CD4-positive, CD25-positive, alpha-beta regulatory T cell (primary cell): ENCODE data around the gene OR2A14. TPM values are rescaled to one million over a fixed set of nuclear protein-coding genes. Genes with fewer than 3 reads are reported as not detected.
"Not testable (repeated sequence)": the region's sequence is repeated elsewhere in the genome, so short reads cannot be mapped to it uniquely, and the experiment has no call there.

Source experiments
- ATAC-seq, 2 donors: fragments of 150-1000 bp; cut with Tn5 transposase; one replicate each; pipeline ENCODE4 v1.10.0; 2021; ENCODE audit warnings: low read depth in 2 of 2, moderate number of reproducible peaks in 2 of 2, moderate library complexity in 1 of 2
- DNase-seq, 3 donors: peaks; one replicate each; pipeline versions ENCODE4 v3.0.0 to v3.0.0-alpha.2; 2012 to 2022; ENCODE audit warnings: mixed read lengths in 1 of 3
- H3K27ac ChIP-seq: one replicate; pipeline ENCODE4 v1.7.0; 2013; ENCODE audit warnings: mild to moderate bottlenecking, low read length; ENCODE audit not compliant: insufficient read depth, poor library complexity, severe bottlenecking
- H3K27me3 ChIP-seq: one replicate; pipeline ENCODE4 v1.7.0; 2013; ENCODE audit warnings: low read length; ENCODE audit not compliant: control insufficient read depth, insufficient read depth
- H3K36me3 ChIP-seq: one replicate; pipeline ENCODE4 v1.7.0; 2013; ENCODE audit warnings: mild to moderate bottlenecking, low read length, moderate library complexity; ENCODE audit not compliant: control insufficient read depth, insufficient read depth
- H3K4me1 ChIP-seq: 2 replicates; pipeline ENCODE4 v1.7.0; 2013; ENCODE audit warnings: mild to moderate bottlenecking, low read length; ENCODE audit not compliant: insufficient read depth, control insufficient read depth, poor library complexity, severe bottlenecking
- H3K4me3 ChIP-seq: one replicate; pipeline ENCODE4 v1.7.0; 2013; ENCODE audit warnings: low read depth, mild to moderate bottlenecking, low read length, moderate library complexity
- H3K9me3 ChIP-seq, 2 experiments: 1 replicate in 1 of 2; 2 replicates in 1 of 2; pipeline ENCODE4 v1.7.0; 2013; ENCODE audit warnings: low read length in 2 of 2, mild to moderate bottlenecking in 1 of 2, moderate library complexity in 1 of 2; ENCODE audit not compliant: control insufficient read depth in 2 of 2
- H3K27ac Mint-ChIP-seq, 3 donors: one replicate each; pipeline ENCODE4 v1.8.0; 2020 to 2022; ENCODE audit warnings: mild to moderate bottlenecking in 3 of 3, mixed read lengths in 3 of 3, moderate library complexity in 2 of 3
- H3K27me3 Mint-ChIP-seq: one replicate; pipeline ENCODE4 v1.8.0; 2022; ENCODE audit warnings: mild to moderate bottlenecking, mixed read lengths
- H3K36me3 Mint-ChIP-seq: one replicate; pipeline ENCODE4 v1.8.0; 2020; ENCODE audit warnings: mixed read lengths
- H3K4me1 Mint-ChIP-seq, 4 donors: one replicate each; pipeline ENCODE4 v1.8.0; 2020 to 2022; ENCODE audit warnings: mixed read lengths in 4 of 4, mild to moderate bottlenecking in 1 of 4
- H3K4me3 Mint-ChIP-seq, 4 donors: one replicate each; pipeline ENCODE4 v1.8.0; 2020 to 2022; ENCODE audit warnings: mild to moderate bottlenecking in 4 of 4, mixed read lengths in 4 of 4, moderate library complexity in 3 of 4
- H3K9me3 Mint-ChIP-seq, 7 donors: one replicate each; pipeline ENCODE4 v1.8.0; 2020 to 2022; ENCODE audit warnings: mixed read lengths in 7 of 7, mild to moderate bottlenecking in 3 of 7, moderate library complexity in 2 of 7
- polyA plus RNA-seq, 4 donors: library from polyadenylated mRNA; unstranded; fragments of 300-500 nt; fragmentation: Illumina TruSeq; gene quantifications; one replicate each; pipeline ENCODE4 v1.2.3, GENCODE V29; 2021
- total RNA-seq: library from RNA; stranded (reverse); gene quantifications from one replicate; pipeline ENCODE4 v1.2.3, GENCODE V29; 2022

Gene OR2A14
- total and polyA plus RNA-seq, 5 donors from 2014 or later: not detected

DNA sequence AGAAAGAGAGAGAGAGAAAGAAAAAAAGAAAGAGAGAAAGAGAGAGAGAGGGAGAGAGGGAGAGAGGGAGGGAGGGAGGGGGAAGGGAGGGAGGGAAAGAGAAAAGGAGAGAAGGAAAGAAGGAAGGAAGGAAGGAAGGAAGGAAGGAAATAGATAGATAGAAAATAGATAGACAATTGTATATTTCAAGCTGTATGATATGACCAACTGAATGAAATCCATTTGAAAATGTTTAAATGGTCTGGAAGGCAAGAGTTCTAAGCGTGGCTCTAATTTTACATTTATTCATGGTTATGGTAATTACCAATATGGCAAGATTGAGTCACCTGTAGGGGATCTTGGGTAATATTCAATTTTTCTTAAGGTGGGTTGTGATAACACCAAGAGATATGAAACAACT, 35.9 kb downstream of the OR2A14 start:
- no peaks in the 10 kb centered on the region for H3K36me3 Mint-ChIP-seq
- Histone ChIP-seq H3K36me3 (no peaks in the 10 kb centered on the region), H3K4me3 (no peak overlapping the region), H3K27me3 (peaks cover 11% of the 10 kb centered on the region), H3K9me3 (no peaks in the 10 kb centered on the region), H3K27ac (no peak overlapping the region), H3K4me1 (no peaks in the 10 kb centered on the region)
- DNase-seq (no peak), ATAC-seq (no peak)
- no peaks in the 10 kb centered on the region for H3K4me1 Mint-ChIP-seq
- H3K4me3 Mint-ChIP-seq: no peak overlapping the region
- H3K27me3 Mint-ChIP-seq: peaks cover 45% of the 10 kb centered on the region
- peaks cover 0 to 6% (median 0%) of the 10 kb centered on the region in 7 donors for H3K9me3 Mint-ChIP-seq
- no peak overlapping the region for H3K27ac Mint-ChIP-seq

DNA sequence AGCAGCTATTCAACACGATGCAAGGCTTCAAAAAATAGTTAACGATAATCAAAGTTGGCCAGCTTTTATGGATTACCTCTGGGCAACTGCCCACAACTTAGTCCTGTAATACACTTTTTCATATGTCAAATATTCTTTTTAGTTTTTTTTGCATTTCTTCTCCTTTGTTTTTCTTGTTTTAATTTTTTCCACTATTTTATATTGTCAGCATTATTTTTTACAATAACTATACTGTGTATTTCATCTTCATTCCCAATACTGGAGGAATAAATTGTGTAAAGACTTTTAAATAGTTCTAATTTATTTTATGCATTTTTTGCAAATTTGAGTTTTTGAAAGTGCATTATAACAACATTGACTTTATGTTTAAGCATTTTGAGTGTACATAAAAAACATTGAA, 41.8 kb downstream of the OR2A14 start:
- H3K4me3 ChIP-seq: no peak overlapping the region
- H3K4me3 Mint-ChIP-seq: no peak overlapping the region
- no peaks in the 10 kb centered on the region for H3K4me1 Mint-ChIP-seq
- H3K27ac ChIP-seq: no peak overlapping the region
- H3K9me3 Mint-ChIP-seq: peaks cover 0 to 5% (median 0%) of the 10 kb centered on the region in 7 donors
- no peaks in the 10 kb centered on the region for H3K4me1 ChIP-seq
- ATAC-seq (no peak), DNase-seq (no peak)
- peaks cover 18% of the 10 kb centered on the region for H3K27me3 ChIP-seq
- no peaks in the 10 kb centered on the region for H3K36me3 ChIP-seq
- H3K36me3 Mint-ChIP-seq: no peaks in the 10 kb centered on the region
- no peaks in the 10 kb centered on the region for H3K9me3 ChIP-seq
- H3K27me3 Mint-ChIP-seq: peaks cover 37% of the 10 kb centered on the region
- H3K27ac Mint-ChIP-seq: no peak overlapping the region

DNA sequence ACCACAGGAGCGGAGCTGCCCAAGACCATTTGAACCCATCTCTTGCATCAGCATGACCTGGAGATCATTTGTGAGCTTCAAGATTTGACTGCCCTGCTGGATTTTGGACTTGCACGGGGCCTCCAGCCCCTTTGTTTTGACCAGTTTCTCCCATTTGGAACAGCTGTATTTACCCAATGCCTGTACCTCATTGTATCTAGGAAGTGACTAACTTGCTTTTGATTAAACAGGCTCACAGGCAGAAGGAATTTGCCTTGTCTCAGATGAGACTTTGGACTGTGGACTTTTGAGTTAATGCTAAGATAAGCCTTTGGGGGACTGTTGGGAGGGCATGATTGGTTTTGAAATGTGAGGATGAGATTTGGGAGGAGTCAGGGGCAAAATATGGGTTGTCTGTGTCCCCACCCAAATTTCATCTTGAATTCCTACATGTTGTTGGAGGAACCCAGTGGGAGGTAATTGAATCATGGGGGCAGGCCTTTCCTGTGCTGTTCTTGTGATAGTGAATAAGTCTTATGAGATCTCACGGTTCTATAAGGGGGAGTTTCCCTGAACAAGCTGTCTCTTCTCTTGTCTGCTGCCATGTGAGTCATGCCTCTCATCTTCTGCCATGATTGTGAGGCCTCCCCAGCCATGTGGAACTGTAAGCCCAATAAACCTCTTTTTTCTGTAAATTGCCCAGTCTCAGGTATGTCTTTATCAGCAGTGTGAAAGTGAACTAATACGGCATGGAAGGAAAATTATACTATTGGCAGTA, 48.8 kb downstream of the OR2A14 start:
- H3K27ac Mint-ChIP-seq, H3K27me3 ChIP-seq, H3K4me3 ChIP-seq, H3K4me3 Mint-ChIP-seq, H3K4me1 ChIP-seq, H3K4me1 Mint-ChIP-seq, H3K9me3 ChIP-seq, H3K36me3 Mint-ChIP-seq, H3K27ac ChIP-seq, H3K36me3 ChIP-seq, ATAC-seq, DNase-seq, H3K9me3 Mint-ChIP-seq: not testable (repeated sequence)
- peaks cover 33% of the 10 kb centered on the region for H3K27me3 Mint-ChIP-seq

DNA sequence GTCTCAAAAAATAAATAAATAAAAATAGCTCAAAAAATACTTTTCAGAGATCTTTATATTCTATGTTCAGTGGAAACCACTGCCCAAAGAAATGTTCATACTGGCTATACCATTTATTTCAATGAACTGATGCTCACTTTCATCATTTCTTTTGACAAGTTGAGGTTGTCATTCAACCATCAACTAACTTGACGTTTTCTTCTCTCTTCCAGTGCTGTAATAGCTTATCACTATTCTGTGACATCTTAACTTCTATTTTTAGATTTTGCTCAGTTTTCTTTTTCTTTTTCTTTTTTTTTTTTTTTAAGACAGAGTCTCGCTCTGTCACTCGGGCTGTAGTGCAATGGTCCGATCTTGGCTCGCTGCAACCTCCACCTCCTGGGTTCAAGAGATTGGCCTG, 51.6 kb downstream of the OR2A14 start:
- H3K27ac Mint-ChIP-seq: no peak overlapping the region
- H3K27ac ChIP-seq: no peak overlapping the region
- H3K4me3 ChIP-seq: no peak overlapping the region
- no peaks in the 10 kb centered on the region for H3K36me3 ChIP-seq
- DNase-seq: no peak
- peaks cover 7% of the 10 kb centered on the region for H3K27me3 ChIP-seq
- H3K4me1 Mint-ChIP-seq: peaks cover 3 to 6% (median 4%) of the 10 kb centered on the region in 4 donors
- no peaks in the 10 kb centered on the region for H3K4me1 ChIP-seq
- H3K27me3 Mint-ChIP-seq: peaks cover 30% of the 10 kb centered on the region
- H3K4me3 Mint-ChIP-seq: no peak overlapping the region
- ATAC-seq: no peak
- H3K9me3 Mint-ChIP-seq: peaks cover 0 to 8% (median 2%) of the 10 kb centered on the region in 7 donors
- H3K9me3 ChIP-seq: peaks cover 0 to 2% of the 10 kb centered on the region in 2 experiments
- no peaks in the 10 kb centered on the region for H3K36me3 Mint-ChIP-seq

DNA sequence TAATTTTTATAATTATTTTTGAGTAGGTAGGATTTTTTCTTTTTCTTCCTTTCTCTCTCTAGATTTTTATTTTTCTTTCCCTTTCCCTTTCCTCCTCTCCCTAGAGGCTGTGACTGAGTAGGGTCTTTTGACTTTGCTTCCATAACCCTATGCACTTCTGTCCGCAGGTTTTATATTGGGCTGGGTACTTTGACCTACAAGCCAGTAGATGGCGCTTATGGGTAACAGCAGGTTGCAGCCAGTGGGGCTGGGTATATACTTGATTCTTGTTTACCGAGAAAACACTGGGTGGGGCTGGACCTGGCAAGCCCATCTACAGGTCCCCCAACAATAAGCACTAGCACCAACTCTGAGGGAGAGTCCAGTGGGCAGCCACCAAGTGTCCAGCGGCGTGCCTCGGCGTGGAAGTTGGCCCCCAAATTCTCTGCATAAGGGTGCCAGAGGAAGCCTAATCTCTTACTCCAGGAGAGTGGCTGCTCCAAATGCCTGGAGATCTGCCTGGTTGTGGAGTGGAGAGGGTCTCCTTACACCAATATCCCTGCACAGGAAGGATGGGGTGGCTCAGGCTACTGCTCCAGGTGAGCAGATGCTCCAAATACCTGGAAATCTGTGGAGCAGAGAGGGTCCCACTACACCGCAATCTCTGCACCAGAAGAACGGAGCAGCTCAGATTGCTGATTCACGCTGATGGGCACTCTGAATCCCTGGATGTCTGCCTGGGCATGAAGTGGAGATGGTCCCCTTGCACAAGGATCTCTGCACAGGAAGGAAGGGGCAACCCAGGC, 55.6 kb downstream of the OR2A14 start:
- peak; percentile 74 to 79 for ATAC-seq
- H3K4me3 Mint-ChIP-seq, H3K36me3 Mint-ChIP-seq, H3K4me1 Mint-ChIP-seq, H3K27me3 ChIP-seq, H3K9me3 Mint-ChIP-seq, H3K4me1 ChIP-seq, H3K9me3 ChIP-seq, H3K4me3 ChIP-seq, H3K36me3 ChIP-seq, H3K27ac ChIP-seq, H3K27ac Mint-ChIP-seq: not testable (repeated sequence)
- H3K27me3 Mint-ChIP-seq: peaks cover 12% of the 10 kb centered on the region
- peak; percentile 5 to 54 (median 50) for DNase-seq

DNA sequence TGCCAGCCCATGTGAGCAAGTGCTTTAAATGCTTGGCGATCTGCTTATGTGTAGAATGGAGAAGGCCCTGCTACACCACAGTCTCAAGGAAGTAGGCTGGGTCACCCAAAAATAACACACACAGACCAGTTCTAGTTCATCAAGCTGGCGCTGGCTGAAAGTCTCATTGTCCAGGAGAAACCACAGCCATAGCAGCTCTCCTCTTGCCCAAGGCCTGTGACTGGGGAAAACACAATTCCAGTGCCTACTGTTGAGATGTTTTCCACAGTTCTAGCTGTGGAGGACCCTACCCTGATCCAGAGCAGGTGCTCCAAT, 56.1 kb downstream of the OR2A14 start:
- not testable (repeated sequence) for H3K9me3 Mint-ChIP-seq, H3K4me1 Mint-ChIP-seq, H3K27ac ChIP-seq, H3K27me3 ChIP-seq, H3K9me3 ChIP-seq, H3K4me1 ChIP-seq, DNase-seq, H3K4me3 Mint-ChIP-seq, H3K36me3 ChIP-seq, ATAC-seq, H3K27ac Mint-ChIP-seq, H3K4me3 ChIP-seq, H3K36me3 Mint-ChIP-seq
- H3K27me3 Mint-ChIP-seq: peaks cover 12% of the 10 kb centered on the region

Other genes with a start within 250 kb of the OR2A14 start
- 9.6 TPM for gene TCAF1, start 221.0 kb upstream of the OR2A14 start, total RNA-seq
- gene TCAF1, start 221.0 kb upstream of the OR2A14 start, polyA plus RNA-seq: 10 to 100 TPM in 2 of 4 donors, 1 to 10 TPM in 2; 5.6 to 13.0 (median 9.3) TPM
- not detected for gene OR2F2, start 187.9 kb upstream of the OR2A14 start, total RNA-seq
- not detected for gene OR2F2, start 187.9 kb upstream of the OR2A14 start, polyA plus RNA-seq
- gene OR2F1, start 168.3 kb upstream of the OR2A14 start, total RNA-seq: not detected
- not detected for gene OR2F1, start 168.3 kb upstream of the OR2A14 start, polyA plus RNA-seq
- not detected for gene OR6B1, start 122.9 kb upstream of the OR2A14 start, total RNA-seq
- not detected for gene OR6B1, start 122.9 kb upstream of the OR2A14 start, polyA plus RNA-seq
- not detected for gene OR2A5, start 74.2 kb upstream of the OR2A14 start, total RNA-seq
- gene OR2A5, start 74.2 kb upstream of the OR2A14 start, polyA plus RNA-seq: not detected
- not detected for gene OR2A25, start 53.4 kb upstream of the OR2A14 start, total RNA-seq
- not detected for gene OR2A25, start 53.4 kb upstream of the OR2A14 start, polyA plus RNA-seq
- not detected for gene OR2A12, start 36.9 kb upstream of the OR2A14 start, total RNA-seq
- under 1 TPM in 1 of 4 donors, not detected in 3; 0.06 TPM for gene OR2A12, start 36.9 kb upstream of the OR2A14 start, polyA plus RNA-seq
- not detected for gene OR2A2, start 13.6 kb upstream of the OR2A14 start, total RNA-seq
- not detected for gene OR2A2, start 13.6 kb upstream of the OR2A14 start, polyA plus RNA-seq
- 3.8 TPM for gene CTAGE4, start 60.3 kb downstream of the OR2A14 start, total RNA-seq
- under 1 TPM in 1 of 4 donors, not detected in 3; 0.29 TPM for gene CTAGE4, start 60.3 kb downstream of the OR2A14 start, polyA plus RNA-seq
- 3.5 TPM for gene ARHGEF35, start 72.7 kb downstream of the OR2A14 start, total RNA-seq
- 1 to 10 TPM; 1.7 to 4.2 (median 2.8) TPM for gene ARHGEF35, start 72.7 kb downstream of the OR2A14 start, polyA plus RNA-seq
- gene OR2A42, start 116.4 kb downstream of the OR2A14 start, total RNA-seq: 0.30 TPM
- under 1 TPM in 2 of 4 donors, not detected in 2; 0.14 to 0.24 TPM for gene OR2A42, start 116.4 kb downstream of the OR2A14 start, polyA plus RNA-seq
- gene OR2A7, start 141.6 kb downstream of the OR2A14 start, total RNA-seq: 6.0 TPM
- gene OR2A7, start 141.6 kb downstream of the OR2A14 start, polyA plus RNA-seq: under 1 TPM; 0.17 to 0.98 (median 0.39) TPM
- not detected for gene CTAGE8, start 146.1 kb downstream of the OR2A14 start, total RNA-seq
- gene CTAGE8, start 146.1 kb downstream of the OR2A14 start, polyA plus RNA-seq: under 1 TPM in 3 of 4 donors, not detected in 1; 0.35 to 0.54 (median 0.46) TPM
- not detected for gene OR2A1, start 189.2 kb downstream of the OR2A14 start, total RNA-seq
- under 1 TPM in 3 of 4 donors, not detected in 1; 0.20 to 0.87 (median 0.38) TPM for gene OR2A1, start 189.2 kb downstream of the OR2A14 start, polyA plus RNA-seq
- 10.5 TPM for gene ARHGEF5, start 232.2 kb downstream of the OR2A14 start, total RNA-seq
- gene ARHGEF5, start 232.2 kb downstream of the OR2A14 start, polyA plus RNA-seq: 1 to 10 TPM in 3 of 4 donors, under 1 TPM in 1; 0.67 to 1.9 (median 1.5) TPM